OCI-LY1 (cell line): ENCODE data around the gene SLTM.

Source experiments
- H2AFZ ChIP-seq: fragments of 200-600 bp; sonication (generic), shearing (Covaris generic); 2 replicates; pipeline ENCODE4 v1.6.0; 2014; ENCODE audit warnings: antibody characterized with exemption, mild to moderate bottlenecking, low read length
- H3F3A ChIP-seq: fragments of 200-600 bp; sonication (generic), shearing (Covaris generic); 2 replicates; pipeline ENCODE4 v1.6.0; 2014; ENCODE audit warnings: mild to moderate bottlenecking, antibody characterized with exemption, low read length, moderate library complexity; ENCODE audit not compliant: insufficient read depth
- H3K27ac ChIP-seq: fragments of 200-600 bp; sonication (generic); 2 replicates; pipeline ENCODE4 v1.5.1; 2014; ENCODE audit warnings: low read length, mixed run types, mild to moderate bottlenecking, low read depth; ENCODE audit not compliant: poor library complexity, severe bottlenecking
- H3K27me3 ChIP-seq: fragments of 200-600 bp; sonication (generic); 2 replicates; pipeline ENCODE4 v1.6.0; 2014; ENCODE audit warnings: antibody characterized with exemption, mild to moderate bottlenecking, low read length, moderate library complexity; ENCODE audit not compliant: insufficient read depth
- H3K36me3 ChIP-seq: fragments of 200-600 bp; sonication (generic); 2 replicates; pipeline ENCODE4 v1.6.1; 2014; ENCODE audit warnings: mild to moderate bottlenecking, antibody characterized with exemption, low read length, moderate library complexity, mixed read lengths; ENCODE audit not compliant: insufficient read depth
- H3K4me1 ChIP-seq: fragments of 200-600 bp; sonication (generic); 2 replicates; pipeline ENCODE4 v1.5.1; 2014; ENCODE audit warnings: mild to moderate bottlenecking, low read length, moderate library complexity; ENCODE audit not compliant: insufficient read depth, severe bottlenecking
- H3K4me2 ChIP-seq: fragments of 200-600 bp; sonication (generic), shearing (Covaris generic); 2 replicates; pipeline ENCODE4 v1.6.1; 2014; ENCODE audit warnings: low read length
- H3K4me3 ChIP-seq: fragments of 200-600 bp; sonication (generic); 2 replicates; pipeline ENCODE4 v1.5.1; 2014; ENCODE audit warnings: low read length, low read depth, mild to moderate bottlenecking, mixed read lengths; ENCODE audit not compliant: poor library complexity, severe bottlenecking
- H3K79me2 ChIP-seq: fragments of 200-600 bp; shearing (Covaris generic); 2 replicates; pipeline ENCODE4 v1.6.1; 2016; ENCODE audit warnings: mixed run types, low read length, mixed read lengths; ENCODE audit not compliant: insufficient read depth
- H3K9ac ChIP-seq: fragments of 200-600 bp; sonication (generic), shearing (Covaris generic); 2 replicates; pipeline ENCODE4 v1.6.1; 2014; ENCODE audit warnings: mild to moderate bottlenecking, low read length, mixed read lengths
- H3K9me2 ChIP-seq: fragments of 200-600 bp; sonication (generic), shearing (Covaris generic); 2 replicates; pipeline ENCODE4 v1.6.1; 2014; ENCODE audit warnings: low read depth, mild to moderate bottlenecking, low read length, mixed read lengths
- H3K9me3 ChIP-seq: fragments of 200-600 bp; shearing (Covaris generic); 2 replicates; pipeline ENCODE4 v1.6.1; 2014; ENCODE audit warnings: low read length, mixed read lengths
- H4K20me1 ChIP-seq: fragments of 200-600 bp; sonication (generic), shearing (Covaris generic); 2 replicates; pipeline ENCODE4 v1.6.0; 2016; ENCODE audit warnings: mild to moderate bottlenecking, low read length; ENCODE audit not compliant: insufficient read depth
- EZH2 ChIP-seq: fragments of 200-600 bp; sonication (generic), shearing (Covaris generic); IDR thresholded peaks from 2 replicates; pipeline ENCODE4 v1.8.0; 2017; ENCODE audit warnings: borderline replicate concordance, mixed run types, mild to moderate bottlenecking, antibody characterized with exemption, low read length, moderate library complexity, mixed read lengths
- TF ChIP-seq, protein P1 (sequence below): fragments of 200-600 bp; sonication (generic), shearing (Covaris generic); IDR thresholded peaks from 2 replicates; pipeline ENCODE4 v1.5.1; 2017; ENCODE audit warnings: mild to moderate bottlenecking, antibody characterized with exemption, low read length, moderate library complexity, mixed read lengths

The SLTM gene

DNA sequence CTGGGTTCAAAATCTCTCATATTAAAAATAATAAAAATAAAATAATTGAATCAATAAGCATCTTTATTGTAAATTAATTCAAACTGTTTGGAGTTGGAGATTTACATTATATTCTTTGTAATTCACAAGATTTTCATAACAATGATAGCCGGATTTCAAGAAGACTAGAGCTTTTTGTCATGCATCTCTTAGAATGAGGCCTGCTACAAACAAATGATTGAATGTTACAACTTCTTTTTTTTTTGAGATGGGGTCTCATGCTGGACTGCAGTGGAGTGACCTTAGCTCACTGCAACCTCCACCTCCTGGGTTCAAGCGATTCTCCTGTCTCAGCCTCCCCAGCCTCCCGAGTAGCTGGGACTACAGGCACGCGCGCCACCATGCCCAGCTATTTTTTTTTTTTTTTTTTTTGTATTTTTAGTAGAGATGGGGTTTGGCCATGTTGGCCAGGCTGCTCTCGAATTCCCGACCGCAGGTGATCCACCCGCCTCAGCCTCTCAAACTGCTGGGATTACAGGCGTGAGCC is 3.5 kb downstream of the SLTM start:
- no peak for TF ChIP-seq EZH2
- TF ChIP-seq, protein P1, sequence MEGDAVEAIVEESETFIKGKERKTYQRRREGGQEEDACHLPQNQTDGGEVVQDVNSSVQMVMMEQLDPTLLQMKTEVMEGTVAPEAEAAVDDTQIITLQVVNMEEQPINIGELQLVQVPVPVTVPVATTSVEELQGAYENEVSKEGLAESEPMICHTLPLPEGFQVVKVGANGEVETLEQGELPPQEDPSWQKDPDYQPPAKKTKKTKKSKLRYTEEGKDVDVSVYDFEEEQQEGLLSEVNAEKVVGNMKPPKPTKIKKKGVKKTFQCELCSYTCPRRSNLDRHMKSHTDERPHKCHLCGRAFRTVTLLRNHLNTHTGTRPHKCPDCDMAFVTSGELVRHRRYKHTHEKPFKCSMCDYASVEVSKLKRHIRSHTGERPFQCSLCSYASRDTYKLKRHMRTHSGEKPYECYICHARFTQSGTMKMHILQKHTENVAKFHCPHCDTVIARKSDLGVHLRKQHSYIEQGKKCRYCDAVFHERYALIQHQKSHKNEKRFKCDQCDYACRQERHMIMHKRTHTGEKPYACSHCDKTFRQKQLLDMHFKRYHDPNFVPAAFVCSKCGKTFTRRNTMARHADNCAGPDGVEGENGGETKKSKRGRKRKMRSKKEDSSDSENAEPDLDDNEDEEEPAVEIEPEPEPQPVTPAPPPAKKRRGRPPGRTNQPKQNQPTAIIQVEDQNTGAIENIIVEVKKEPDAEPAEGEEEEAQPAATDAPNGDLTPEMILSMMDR: no peak
- H3K36me3 ChIP-seq: peaks cover 48% of the 10 kb centered on the region
- H3K79me2 ChIP-seq: peaks cover 70% of the 10 kb centered on the region

DNA sequence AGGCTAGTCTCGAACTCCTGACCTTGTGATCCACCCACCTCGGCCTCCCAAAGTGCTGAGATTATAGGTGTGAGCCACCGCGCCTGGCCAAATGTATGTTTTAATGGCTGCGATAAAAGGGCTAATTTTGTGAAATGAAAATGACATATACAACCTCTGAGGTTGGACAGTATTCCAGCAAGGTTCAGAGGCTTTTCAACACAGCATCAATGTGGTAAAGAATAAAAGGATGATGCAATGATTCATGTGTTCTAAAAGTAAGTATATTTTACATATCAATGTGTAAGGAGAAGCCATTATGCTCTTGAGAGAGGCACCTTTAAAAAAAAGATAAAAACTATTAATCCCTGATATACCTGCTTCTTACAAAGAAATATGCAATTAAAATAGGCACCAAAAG is 6.7 kb downstream of the SLTM start:
- Histone ChIP-seq H3K9ac (no peak overlapping the region), H3F3A (no peaks in the 10 kb centered on the region), H3K27ac (no peak overlapping the region), H3K9me3 (no peaks in the 10 kb centered on the region), H3K9me2 (no peaks in the 10 kb centered on the region), H3K79me2 (peaks cover 87% of the 10 kb centered on the region), H3K4me2 (no peak overlapping the region), H3K4me1 (peaks cover 24% of the 10 kb centered on the region), H4K20me1 (no peaks in the 10 kb centered on the region), H3K36me3 (peaks cover 69% of the 10 kb centered on the region), H3K27me3 (no peaks in the 10 kb centered on the region), H3K4me3 (no peak overlapping the region), H2AFZ (no peak overlapping the region)
- TF ChIP-seq, protein P1: no peak
- no peak for TF ChIP-seq EZH2

More for the DNA sequence above, 3.5 kb downstream of the SLTM start:
- no peak overlapping the region for H3K4me2 ChIP-seq
- no peaks in the 10 kb centered on the region for H3K9me3 ChIP-seq
- H3K4me3 ChIP-seq: no peak overlapping the region
- peaks cover 29% of the 10 kb centered on the region for H3K4me1 ChIP-seq
- H4K20me1 ChIP-seq: no peaks in the 10 kb centered on the region
- H3F3A ChIP-seq: no peaks in the 10 kb centered on the region
- H3K27me3 ChIP-seq: no peaks in the 10 kb centered on the region
- no peaks in the 10 kb centered on the region for H3K9me2 ChIP-seq
- no peak overlapping the region for H3K9ac ChIP-seq
- no peak overlapping the region for H2AFZ ChIP-seq
- no peak overlapping the region for H3K27ac ChIP-seq

DNA sequence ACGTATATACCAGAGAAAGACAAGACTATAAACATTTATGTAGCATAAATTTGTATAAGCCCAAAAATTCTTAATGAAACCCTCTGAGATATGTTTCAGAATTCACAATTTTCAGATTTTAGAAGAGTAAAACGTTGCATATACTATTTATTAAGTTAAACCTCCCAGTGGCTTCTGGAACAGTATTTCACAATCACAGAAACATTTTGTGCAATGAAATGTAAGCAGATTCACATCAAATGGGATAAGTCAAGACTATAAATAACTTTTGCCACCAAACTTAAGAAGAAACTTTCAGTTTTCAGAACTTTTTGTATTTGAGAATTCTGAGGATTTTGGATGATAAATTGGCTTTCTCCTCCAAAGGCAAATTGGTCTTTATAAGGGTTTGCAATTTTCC is 9.2 kb downstream of the SLTM start:
- no peaks in the 10 kb centered on the region for H3K9me3 ChIP-seq
- H3K4me1 ChIP-seq: peaks cover 13% of the 10 kb centered on the region
- H3K79me2 ChIP-seq: peaks cover 81% of the 10 kb centered on the region
- no peak overlapping the region for H3K27ac ChIP-seq
- H3K4me2 ChIP-seq: no peak overlapping the region
- no peaks in the 10 kb centered on the region for H4K20me1 ChIP-seq
- no peak overlapping the region for H2AFZ ChIP-seq
- peaks cover 78% of the 10 kb centered on the region for H3K36me3 ChIP-seq
- H3F3A ChIP-seq: no peaks in the 10 kb centered on the region
- no peaks in the 10 kb centered on the region for H3K27me3 ChIP-seq
- H3K4me3 ChIP-seq: no peak overlapping the region
- no peak overlapping the region for H3K9ac ChIP-seq
- TF ChIP-seq, protein P1: no peak
- no peak for TF ChIP-seq EZH2
- H3K9me2 ChIP-seq: no peaks in the 10 kb centered on the region
